Esophagus muscularis mucosa (tissue), 4 donors: Measurements from ENCODE around the gene SUFU. TPM values are rescaled to one million over a fixed set of nuclear protein-coding genes. Genes with fewer than 3 reads are reported as not detected.
"Not testable (repeated sequence)": the region's sequence is repeated elsewhere in the genome, so short reads cannot be mapped to it uniquely, and the experiment has no call there.

Source experiments
- DNase-seq: peaks from one replicate; pipeline ENCODE4 v3.0.0-alpha.2; 2017; ENCODE audit errors: extremely low spot score
- H3K27ac ChIP-seq, 4 donors: fragments of 200-600 bp; sonication (generic); replicated peaks in 1 of 4; 1 replicate in 3 of 4; 2 replicates in 1 of 4; pipeline ENCODE4 v1.5.1; 2016 to 2019; ENCODE audit warnings: mild to moderate bottlenecking in 1 of 4
- H3K27me3 ChIP-seq, 4 donors: fragments of 200-600 bp; sonication (generic); one replicate each; pipeline versions ENCODE4 v1.5.1 to v1.6.0; 2016 to 2019
- H3K36me3 ChIP-seq, 4 donors: fragments of 200-600 bp; sonication (generic); one replicate each; pipeline ENCODE4 v1.5.1; 2016 to 2019
- H3K4me1 ChIP-seq, 4 donors: fragments of 200-600 bp; sonication (generic); one replicate each; pipeline ENCODE4 v1.5.1; 2016 to 2019
- H3K4me3 ChIP-seq, 4 donors: fragments of 200-600 bp; sonication (generic); 1 replicate in 2 of 4; 2 replicates in 2 of 4; pipeline ENCODE4 v1.5.1; 2016 to 2019; ENCODE audit warnings: mild to moderate bottlenecking in 4 of 4, moderate library complexity in 1 of 4
- H3K9me3 ChIP-seq, 4 donors: fragments of 200-600 bp; sonication (generic); 1 replicate in 3 of 4; 2 replicates in 1 of 4; pipeline ENCODE4 v1.5.1; 2016 to 2019
- CTCF ChIP-seq, 3 experiments: fragments of 200-600 bp in 2 of 3; fragments of 450-650 bp in 1 of 3; sonication (generic) in 2 of 3; IDR thresholded peaks; one replicate each; pipeline ENCODE4 v1.5.1; 2017 to 2019; ENCODE audit warnings: antibody characterized with exemption in 3 of 3, mild to moderate bottlenecking in 2 of 3, moderate library complexity in 1 of 3
- EP300 ChIP-seq: sonication (generic); formaldehyde crosslinking; IDR thresholded peaks from one replicate; pipeline ENCODE4 v1.6.1; 2017; ENCODE audit warnings: antibody characterized with exemption
- POLR2A ChIP-seq: fragments of 450-650 bp; IDR thresholded peaks from one replicate; pipeline ENCODE4 v1.6.1; 2017; ENCODE audit warnings: antibody characterized with exemption, moderate library complexity, mild to moderate bottlenecking, low read depth
- POLR2AphosphoS5 ChIP-seq, 2 donors: sonication (generic); formaldehyde crosslinking; IDR thresholded peaks; one replicate each; pipeline ENCODE4 v1.6.1; 2017; ENCODE audit warnings: antibody characterized with exemption in 2 of 2
- WGBS: methylation state at CpG from one replicate; pipeline ENCODE4 v1.1.5; 2018; 5-methylcytosine and 5-hydroxymethylcytosine counted together
- intact Hi-C: fragments of 100-400 bp; cut with DNase I; formaldehyde crosslinking; loops from one replicate; pipeline ENCODE4 v1.15.1; 2023
- total RNA-seq, 4 donors: library from RNA; depleted of rRNA; stranded (reverse); fragments of >200 nt; gene quantifications; one replicate each; pipeline versions ENCODE4 v1.1.0 to v1.2.1, GENCODE V29; 2016

Gene SUFU
- total RNA-seq, result 10 to 100 TPM in 2 of 4 donors, 1 to 10 TPM in 2; 5.0 to 11.7 (median 10.1) TPM

GRCh38 chr10:102503264-102504178, at the start of gene SUFU:
Gene SUFU, plus strand, starts transcription at chr10:102503972. Its CDS starts 181 bp downstream, at chr10:102504153.
- intact Hi-C loops, result loop anchor here (5.0 to 10.0 kb wide), 2 partner anchors 139 to 349 kb away; partner anchors contain the start of genes NOLC1 and TRIM8
- peak within 1 kb of the TSS; percentile 89 to 98 (median 97) for H3K27ac ChIP-seq
- WGBS, result under 1% methylated on average over 23 of the region's 44 CpGs
- H3K9me3 ChIP-seq, result no peaks in the 10 kb centered on the region
- TF ChIP-seq POLR2A (no peak), EP300 (no peak), CTCF (IDR thresholded peaks at IDR 0.05) (peak; percentile 84 to 90 (median 89)), POLR2AphosphoS5 (IDR thresholded peaks at IDR 0.05) (peak; percentile 82 to 83)
- no peaks in the 10 kb centered on the region for H3K27me3 ChIP-seq
- peaks cover 0 to 5% (median 2%) of the 10 kb centered on the region in 4 donors for H3K36me3 ChIP-seq
- peak within 1 kb of the TSS; percentile 82 to 98 (median 88) for H3K4me3 ChIP-seq
- DNase-seq, result peak; percentile 99
- H3K4me1 ChIP-seq, result peaks cover 41 to 71% (median 64%) of the 10 kb centered on the region in 4 donors

- WGBS, result 73% methylated on average over 12 of the region's 13 CpGs
- H3K27ac ChIP-seq, H3K4me3 ChIP-seq, H3K27me3 ChIP-seq, DNase-seq, intact Hi-C loops, H3K9me3 ChIP-seq, H3K36me3 ChIP-seq: not testable (repeated sequence)
- H3K4me1 ChIP-seq, result peaks cover 5 to 23% (median 13%) of the 10 kb centered on the region in 4 donors
These were observed 48.9 kb upstream of the SUFU start for GRCh38 chr10:102454662-102455487.

GRCh38 chr10:102455893-102456471, 47.8 kb upstream of the SUFU start:
- 71% methylated on average over 7 of the region's 7 CpGs for WGBS
- no peak overlapping the region for H3K4me3 ChIP-seq
- peaks cover 0 to 10% (median 0%) of the 10 kb centered on the region in 4 donors for H3K36me3 ChIP-seq
- H3K27me3 ChIP-seq, result no peaks in the 10 kb centered on the region
- peaks cover 9 to 21% (median 14%) of the 10 kb centered on the region in 4 donors for H3K4me1 ChIP-seq
- no peaks in the 10 kb centered on the region for H3K9me3 ChIP-seq
- H3K27ac ChIP-seq, result no peak overlapping the region
- TF ChIP-seq EP300 (no peak), POLR2AphosphoS5 (IDR thresholded peaks at IDR 0.05) (no peak), CTCF (IDR thresholded peaks at IDR 0.05) (no peak), POLR2A (no peak)
- DNase-seq, result no peak
- intact Hi-C loops, result no loop called here

- intact Hi-C loops, result no loop called here
- whole genome bisulfite sequencing, result 89% methylated on average over 9 of the region's 9 CpGs
- no peaks in the 10 kb centered on the region for H3K9me3 ChIP-seq
These were observed 46.1 kb upstream of the SUFU start for GRCh38 chr10:102457591-102458150.

More at GRCh38 chr10:102457591-102458150, 46.1 kb upstream of the SUFU start:
- peaks cover 15 to 24% (median 20%) of the 10 kb centered on the region in 4 donors for H3K4me1 ChIP-seq
- no peak overlapping the region for H3K4me3 ChIP-seq
- no peak for TF ChIP-seq POLR2A
- no peak for TF ChIP-seq EP300
- TF ChIP-seq POLR2AphosphoS5 (IDR thresholded peaks at IDR 0.05), result no peak
- TF ChIP-seq CTCF (IDR thresholded peaks at IDR 0.05), result no peak
- H3K27me3 ChIP-seq, result no peaks in the 10 kb centered on the region
- peaks cover 0 to 6% (median 0%) of the 10 kb centered on the region in 4 donors for H3K36me3 ChIP-seq
- DNase-seq, result no peak
- no peak overlapping the region for H3K27ac ChIP-seq
